BLaER1 (cell line): ENCODE data around the gene KPNA2.
"Not testable (repeated sequence)": the region's sequence is repeated elsewhere in the genome, so short reads cannot be mapped to it uniquely, and the experiment has no call there.

Source experiments
- H3K27ac ChIP-seq: shearing (Covaris generic); formaldehyde crosslinking; 2 replicates; pipeline ENCODE4 v1.8.1; 2022
- H3K27me3 ChIP-seq: shearing (Covaris generic); formaldehyde crosslinking; 2 replicates; pipeline ENCODE4 v1.8.1; 2022
- H3K36me3 ChIP-seq: shearing (Covaris generic); formaldehyde crosslinking; 2 replicates; pipeline ENCODE4 v1.8.1; 2022
- H3K4me1 ChIP-seq: shearing (Covaris generic); formaldehyde crosslinking; 2 replicates; pipeline ENCODE4 v1.8.1; 2022
- H3K4me2 ChIP-seq: shearing (Covaris generic); formaldehyde crosslinking; 2 replicates; pipeline ENCODE4 v1.8.1; 2022
- H3K4me3 ChIP-seq: shearing (Covaris generic); formaldehyde crosslinking; 2 replicates; pipeline ENCODE4 v1.8.1; 2022
- H3K9ac ChIP-seq: shearing (Covaris generic); formaldehyde crosslinking; 2 replicates; pipeline ENCODE4 v1.8.1; 2022
- H3K9me3 ChIP-seq: shearing (Covaris generic); formaldehyde crosslinking; 2 replicates; pipeline ENCODE4 v1.8.1; 2022
- H4K20me1 ChIP-seq: shearing (Covaris generic); formaldehyde crosslinking; 2 replicates; pipeline ENCODE4 v1.8.1; 2022
- Cebpa-rat ChIP-seq: shearing (Covaris generic); IDR thresholded peaks from 2 replicates; pipeline ENCODE4 v1.8.1; 2022

KPNA2 gene

DNA sequence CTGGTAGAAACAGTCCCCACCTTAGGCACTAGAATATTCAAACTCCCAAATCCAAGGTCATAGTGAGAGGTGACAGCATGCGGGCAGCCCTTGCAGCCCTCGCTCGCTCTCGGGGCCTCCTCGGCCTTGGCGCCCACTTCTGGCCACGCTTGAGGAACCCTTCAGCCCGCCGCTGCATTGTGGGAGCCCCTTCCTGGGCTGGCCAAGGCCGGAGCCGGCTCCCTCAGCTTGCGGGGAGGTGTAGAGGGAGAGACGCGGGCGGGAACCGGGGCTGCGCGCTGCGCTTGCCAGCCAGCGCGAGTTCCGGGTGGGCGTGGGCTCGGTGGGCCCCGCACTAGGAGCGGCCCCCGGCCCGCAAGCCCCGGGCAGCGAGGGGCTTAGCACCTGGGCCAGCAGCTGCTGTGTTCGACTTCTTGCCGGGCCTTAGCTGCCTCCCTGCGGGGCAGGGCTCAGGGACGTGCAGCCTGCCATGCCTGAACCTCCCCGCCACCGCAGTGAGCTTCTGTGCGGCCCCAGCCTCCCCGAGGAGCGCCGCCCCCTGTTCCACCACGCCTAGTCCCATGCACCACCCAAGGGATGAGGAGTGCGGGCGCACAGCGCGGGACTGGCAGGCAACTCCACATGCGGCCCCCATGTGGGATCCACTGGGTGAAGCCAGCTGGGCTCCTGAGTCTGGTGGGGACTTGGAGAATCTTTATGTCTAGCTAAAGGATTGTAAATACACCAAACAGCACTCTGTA lies 45.0 kb downstream of the KPNA2 start:
- no peaks in the 10 kb centered on the region for H4K20me1 ChIP-seq
- no peaks in the 10 kb centered on the region for H3K27me3 ChIP-seq
- no peak for TF ChIP-seq Cebpa-rat
- no peak overlapping the region for H3K27ac ChIP-seq
- H3K9ac ChIP-seq: no peak overlapping the region
- H3K9me3 ChIP-seq: peaks cover 24% of the 10 kb centered on the region
- H3K4me2 ChIP-seq: no peak overlapping the region
- no peak overlapping the region for H3K4me3 ChIP-seq
- peaks cover 7% of the 10 kb centered on the region for H3K4me1 ChIP-seq
- no peaks in the 10 kb centered on the region for H3K36me3 ChIP-seq

GRCh38 chr17:68081305-68082265 lies 46.0 kb downstream of the KPNA2 start:
- not testable (repeated sequence) for H3K4me2 ChIP-seq, H3K36me3 ChIP-seq, H3K4me3 ChIP-seq, H3K27ac ChIP-seq, H3K27me3 ChIP-seq, H4K20me1 ChIP-seq, H3K9ac ChIP-seq
- peaks cover 17% of the 10 kb centered on the region for H3K4me1 ChIP-seq
- H3K9me3 ChIP-seq: peaks cover 24% of the 10 kb centered on the region

DNA sequence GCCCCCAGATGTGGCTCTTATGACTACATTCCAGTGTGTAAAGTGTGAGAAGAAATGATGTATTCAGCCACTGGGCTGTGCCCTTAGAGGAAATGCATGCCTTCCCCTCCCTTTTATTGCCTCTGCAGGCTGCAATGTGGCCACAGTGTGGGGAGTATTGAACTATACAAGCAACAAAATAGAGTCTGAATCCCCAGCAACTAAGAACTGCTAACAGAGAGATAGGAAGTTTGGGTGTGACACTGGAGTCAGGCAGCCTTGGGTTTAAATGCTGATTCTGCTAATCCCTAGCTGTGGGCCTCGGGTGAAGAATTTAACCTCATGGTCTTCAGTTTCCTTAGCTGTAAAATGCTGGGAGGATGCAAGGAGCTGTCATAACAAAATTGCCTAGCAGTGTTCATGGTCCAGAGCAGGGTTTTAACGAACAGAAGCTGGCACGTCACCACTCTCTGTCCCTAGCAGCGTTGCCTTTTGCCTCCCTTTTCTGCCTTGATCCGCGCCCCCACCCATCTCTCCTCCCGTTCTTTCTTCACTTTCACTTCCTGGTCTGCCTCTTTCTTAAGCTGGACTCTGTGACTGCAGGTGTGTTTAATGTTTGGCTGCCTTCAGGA lies 50.3 kb downstream of the KPNA2 start:
- Histone ChIP-seq H3K4me3 (peak overlapping the region; percentile 54; the same call in 1 of the 2 replicates), H3K27me3 (peaks cover 5% of the 10 kb centered on the region; the same call in 1 of the 2 replicates), H3K9me3 (peaks cover 17% of the 10 kb centered on the region), H3K36me3 (no peaks in the 10 kb centered on the region), H3K4me1 (peaks cover 39% of the 10 kb centered on the region), H3K4me2 (peak overlapping the region; percentile 93), H4K20me1 (no peaks in the 10 kb centered on the region; the same call in 1 of the 2 replicates), H3K9ac (no peak overlapping the region), H3K27ac (peak overlapping the region; percentile 73; the same call in 1 of the 2 replicates)
- TF ChIP-seq Cebpa-rat: no peak

DNA sequence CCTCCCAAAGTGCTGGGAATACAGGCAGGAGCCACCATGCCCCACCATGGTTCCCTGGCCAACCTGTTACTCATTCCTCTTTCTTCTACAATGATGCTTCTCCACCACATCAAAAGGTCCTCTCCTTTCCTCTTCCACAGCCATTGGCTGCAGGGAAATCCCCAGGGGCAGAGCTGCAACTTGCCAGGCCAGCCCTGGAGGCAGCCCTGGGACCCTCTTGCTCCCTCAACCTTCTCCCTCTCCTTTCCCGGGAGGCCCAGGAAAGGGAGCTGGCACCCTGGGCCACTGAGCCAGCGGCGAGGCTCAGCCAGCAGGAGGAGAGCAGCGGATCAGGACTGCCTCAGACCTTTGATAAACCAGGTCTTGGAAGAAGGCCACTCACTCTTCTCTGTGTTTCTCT lies 51.1 kb downstream of the KPNA2 start:
- Histone ChIP-seq H3K4me2 (peak overlapping the region; percentile 93), H3K9me3 (peaks cover 11% of the 10 kb centered on the region; the same call in 1 of the 2 replicates), H3K27ac (peak overlapping the region; percentile 73), H3K4me1 (peaks cover 39% of the 10 kb centered on the region), H3K4me3 (peak overlapping the region; percentile 54), H3K9ac (0 out of 2 replicates have a peak overlapping the region, but pooled peaks have one; percentile 53)
- not testable (repeated sequence) for H4K20me1 ChIP-seq, H3K36me3 ChIP-seq, H3K27me3 ChIP-seq

DNA sequence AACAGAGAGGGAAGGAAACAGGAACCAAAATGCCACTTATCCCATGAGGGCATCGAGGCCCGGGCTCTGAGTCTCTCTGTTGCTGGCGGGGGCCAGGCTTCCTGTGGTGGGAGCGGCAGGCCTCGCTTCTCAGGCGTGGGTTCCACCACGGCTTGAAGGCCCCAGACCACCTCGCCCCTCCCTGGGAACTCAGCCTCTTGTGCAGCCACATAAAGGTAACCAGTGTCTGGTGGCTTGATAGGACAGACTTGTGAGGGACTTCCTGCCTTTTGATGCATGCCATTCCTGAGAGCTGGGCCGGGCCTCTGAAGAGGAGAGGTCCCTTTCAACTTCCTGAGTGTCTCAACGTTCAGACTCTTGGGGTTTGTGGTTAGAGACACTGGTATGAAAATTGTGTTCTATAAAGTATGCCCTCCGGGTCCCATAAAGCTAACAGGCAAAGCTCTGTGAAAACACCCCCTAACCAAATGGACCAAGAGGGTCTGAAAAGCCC lies 51.6 kb downstream of the KPNA2 start:
- Histone ChIP-seq H3K4me2 (peak overlapping the region; percentile 93), H3K9ac (peak overlapping the region; percentile 53), H3K27ac (peak overlapping the region; percentile 73), H3K4me1 (peaks cover 39% of the 10 kb centered on the region), H3K4me3 (peak overlapping the region; percentile 54)
- not testable (repeated sequence) for H3K9me3 ChIP-seq, H3K36me3 ChIP-seq, H4K20me1 ChIP-seq, H3K27me3 ChIP-seq

GRCh38 chr17:68087851-68088250 lies 52.3 kb downstream of the KPNA2 start:
- peaks cover 5% of the 10 kb centered on the region; the same call in 1 of the 2 replicates for H3K27me3 ChIP-seq
- no peaks in the 10 kb centered on the region; the same call in 1 of the 2 replicates for H4K20me1 ChIP-seq
- peak overlapping the region; percentile 73; the same call in 1 of the 2 replicates for H3K27ac ChIP-seq
- no peak for TF ChIP-seq Cebpa-rat
- no peaks in the 10 kb centered on the region for H3K36me3 ChIP-seq
- peak overlapping the region; percentile 93 for H3K4me2 ChIP-seq
- H3K4me1 ChIP-seq: peaks cover 39% of the 10 kb centered on the region
- H3K9me3 ChIP-seq: no peaks in the 10 kb centered on the region
- H3K4me3 ChIP-seq: peak overlapping the region; percentile 54
- peak overlapping the region; percentile 53 for H3K9ac ChIP-seq

DNA sequence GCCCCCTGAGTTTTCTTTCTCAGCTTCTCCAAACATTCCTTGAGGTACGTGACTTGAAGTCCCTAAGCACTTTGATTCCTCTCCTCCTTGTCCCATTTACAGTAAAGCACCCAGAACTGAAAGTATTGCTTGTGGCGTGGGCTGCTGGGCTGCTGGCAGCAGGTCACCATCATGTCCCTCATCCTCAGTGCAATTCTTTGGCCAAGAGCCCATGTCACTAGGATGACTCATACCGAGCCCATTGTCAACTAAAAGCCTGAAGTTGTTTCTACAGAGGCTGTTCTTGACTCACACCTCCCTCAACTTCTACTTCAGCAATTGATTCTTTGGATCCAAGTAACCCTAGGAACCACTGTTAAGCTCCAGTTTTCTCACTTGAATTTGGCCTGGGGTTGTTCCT lies 54.3 kb downstream of the KPNA2 start:
- Histone ChIP-seq H3K9me3 (no peaks in the 10 kb centered on the region), H3K4me3 (no peak overlapping the region), H3K27ac (no peak overlapping the region), H3K9ac (no peak overlapping the region), H3K27me3 (peaks cover 5% of the 10 kb centered on the region; the same call in 1 of the 2 replicates), H3K36me3 (no peaks in the 10 kb centered on the region), H3K4me1 (peaks cover 39% of the 10 kb centered on the region), H4K20me1 (no peaks in the 10 kb centered on the region; the same call in 1 of the 2 replicates), H3K4me2 (no peak overlapping the region)
- TF ChIP-seq Cebpa-rat: no peak

- Histone ChIP-seq H3K4me2 (no peak overlapping the region), H3K27me3 (peaks cover 5% of the 10 kb centered on the region; the same call in 1 of the 2 replicates), H3K4me3 (no peak overlapping the region), H3K36me3 (no peaks in the 10 kb centered on the region), H3K4me1 (no peaks in the 10 kb centered on the region), H3K9ac (no peak overlapping the region), H4K20me1 (no peaks in the 10 kb centered on the region), H3K9me3 (peaks cover 6% of the 10 kb centered on the region), H3K27ac (no peak overlapping the region)
- no peak for TF ChIP-seq Cebpa-rat
Measured at GRCh38 chr17:68094481-68095078, 59.0 kb downstream of the KPNA2 start.

DNA sequence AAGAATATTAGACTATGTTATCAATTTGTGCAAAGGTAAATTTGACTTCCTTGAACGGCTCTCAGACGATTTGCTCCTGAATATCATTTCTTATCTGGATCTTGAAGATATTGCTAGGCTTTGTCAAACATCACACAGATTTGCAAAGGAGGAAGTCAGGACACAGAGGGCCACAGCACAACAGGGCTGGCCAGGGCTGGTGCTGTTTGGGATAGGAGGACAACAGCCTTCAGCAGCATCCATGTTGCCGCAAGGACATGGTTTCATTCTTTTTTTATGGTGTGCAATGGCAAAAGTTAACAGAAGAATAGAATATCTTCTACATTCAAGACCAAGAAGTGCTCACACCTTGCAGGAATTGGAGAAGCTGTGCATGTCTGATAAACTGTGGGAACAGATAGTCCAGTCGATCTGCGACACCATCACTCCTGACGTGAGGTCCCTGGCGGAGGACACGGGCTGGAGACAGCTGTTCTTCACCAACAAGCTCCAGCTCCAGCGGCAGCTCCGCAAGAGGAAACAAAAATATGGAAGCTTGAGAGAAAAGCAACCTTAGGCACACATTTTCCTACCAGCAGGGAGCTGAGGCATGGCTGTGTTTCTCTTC lies 59.8 kb downstream of the KPNA2 start:
- no peak overlapping the region for H3K4me2 ChIP-seq
- no peak overlapping the region for H3K9ac ChIP-seq
- H3K27me3 ChIP-seq: peaks cover 12% of the 10 kb centered on the region
- no peaks in the 10 kb centered on the region for H4K20me1 ChIP-seq
- no peak overlapping the region for H3K4me3 ChIP-seq
- H3K9me3 ChIP-seq: peaks cover 14% of the 10 kb centered on the region
- no peaks in the 10 kb centered on the region for H3K4me1 ChIP-seq
- no peaks in the 10 kb centered on the region for H3K36me3 ChIP-seq
- no peak overlapping the region for H3K27ac ChIP-seq
- TF ChIP-seq Cebpa-rat: no peak
